GM12873 (cell line): ENCODE data around the gene ATP10B.

Experiments used
- TF ChIP-seq, protein P1 (sequence below): IDR thresholded peaks from 2 replicates; pipeline ENCODE4 v1.5.1; 2012; ENCODE audit warnings: low read depth, mild to moderate bottlenecking, moderate library complexity, low read length, control low read depth; ENCODE audit not compliant: insufficient read depth; ENCODE audit errors: missing control alignments

Gene ATP10B

DNA sequence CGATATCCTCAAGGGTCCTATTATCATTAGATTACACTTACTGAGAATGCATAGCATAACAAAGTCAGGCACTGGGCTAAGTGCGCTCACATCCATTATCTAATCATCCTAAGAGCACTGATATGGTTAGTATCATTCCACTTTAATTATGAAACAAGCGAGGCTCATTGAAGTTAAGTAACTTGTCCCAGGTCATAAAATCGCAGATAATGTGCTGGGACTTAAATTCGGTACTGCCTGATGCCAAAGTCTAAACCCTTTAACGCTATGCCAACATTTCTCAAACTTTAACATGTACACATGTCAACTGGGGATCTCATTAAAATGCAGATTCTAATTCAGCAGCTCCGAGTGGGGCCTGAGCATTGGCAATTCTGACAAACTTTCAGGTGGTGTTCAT is 225.7 kb downstream of the ATP10B start:
- TF ChIP-seq, protein P1, sequence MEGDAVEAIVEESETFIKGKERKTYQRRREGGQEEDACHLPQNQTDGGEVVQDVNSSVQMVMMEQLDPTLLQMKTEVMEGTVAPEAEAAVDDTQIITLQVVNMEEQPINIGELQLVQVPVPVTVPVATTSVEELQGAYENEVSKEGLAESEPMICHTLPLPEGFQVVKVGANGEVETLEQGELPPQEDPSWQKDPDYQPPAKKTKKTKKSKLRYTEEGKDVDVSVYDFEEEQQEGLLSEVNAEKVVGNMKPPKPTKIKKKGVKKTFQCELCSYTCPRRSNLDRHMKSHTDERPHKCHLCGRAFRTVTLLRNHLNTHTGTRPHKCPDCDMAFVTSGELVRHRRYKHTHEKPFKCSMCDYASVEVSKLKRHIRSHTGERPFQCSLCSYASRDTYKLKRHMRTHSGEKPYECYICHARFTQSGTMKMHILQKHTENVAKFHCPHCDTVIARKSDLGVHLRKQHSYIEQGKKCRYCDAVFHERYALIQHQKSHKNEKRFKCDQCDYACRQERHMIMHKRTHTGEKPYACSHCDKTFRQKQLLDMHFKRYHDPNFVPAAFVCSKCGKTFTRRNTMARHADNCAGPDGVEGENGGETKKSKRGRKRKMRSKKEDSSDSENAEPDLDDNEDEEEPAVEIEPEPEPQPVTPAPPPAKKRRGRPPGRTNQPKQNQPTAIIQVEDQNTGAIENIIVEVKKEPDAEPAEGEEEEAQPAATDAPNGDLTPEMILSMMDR = no peak

DNA sequence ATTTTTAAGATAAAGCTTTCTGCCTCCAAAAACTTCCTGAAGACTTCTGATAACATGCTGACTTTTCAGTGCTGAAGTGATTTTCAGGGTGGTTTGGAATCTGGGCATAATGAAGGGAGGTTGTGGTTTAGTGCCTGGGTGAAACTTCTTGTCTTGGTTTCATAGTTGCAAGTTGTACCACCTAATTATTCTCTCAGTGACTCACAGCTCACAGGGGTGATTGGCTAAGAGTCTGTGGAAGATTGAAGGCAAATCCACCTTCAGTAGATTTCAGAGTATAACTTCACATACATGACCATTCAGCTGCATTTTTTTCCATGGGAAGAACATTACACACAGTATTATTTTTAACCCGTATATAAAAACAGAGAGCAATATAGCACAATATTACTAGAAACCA is 230.5 kb downstream of the ATP10B start:
- TF ChIP-seq, protein P1 = no peak

GRCh38 chr5:160620401-160620800 is 231.6 kb downstream of the ATP10B start:
- TF ChIP-seq, protein P1 = no peak

- TF ChIP-seq, protein P1 = no peak
Measured at GRCh38 chr5:160619381-160619780, 232.6 kb downstream of the ATP10B start.

DNA sequence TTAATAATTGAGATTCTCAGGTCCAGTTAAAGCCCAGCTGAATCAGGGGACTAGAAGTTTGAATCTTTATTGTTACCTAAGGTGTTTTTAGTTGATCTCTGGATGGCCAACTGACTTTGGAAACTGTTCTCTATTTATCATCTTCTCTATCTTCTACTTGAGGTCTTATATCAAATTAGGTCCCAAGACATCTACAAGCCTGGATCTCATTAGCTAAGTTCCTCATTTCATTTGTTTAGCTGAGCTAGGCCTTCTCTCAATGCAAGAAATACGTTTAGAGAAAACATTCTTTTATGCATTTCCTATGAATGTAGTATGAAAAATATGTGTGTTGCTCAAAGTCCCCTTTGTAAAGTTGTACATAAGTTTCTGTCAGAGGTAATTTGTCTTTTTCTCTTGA is 233.7 kb downstream of the ATP10B start:
- TF ChIP-seq, protein P1 = no peak

- TF ChIP-seq, protein P1 = no peak
Measured at GRCh38 chr5:160616712-160617497, 235.1 kb downstream of the ATP10B start.

GRCh38 chr5:160614136-160614535 is 237.9 kb downstream of the ATP10B start:
- TF ChIP-seq, protein P1 = no peak
